Measurements from ENCODE around the gene TMEM138. TPM values are rescaled to one million over a fixed set of nuclear protein-coding genes. Genes with fewer than 3 reads are reported as not detected.
A peak's percentile ranks its signal among the peaks of the same experiment; 100 is the strongest.

TMEM138 gene
- total and polyA plus RNA-seq, 2 of the 13 experiments (the other 11 are each of a cell fraction or from before 2014, with no cell fraction given) = 43.5 to 61.0 TPM

DNA sequence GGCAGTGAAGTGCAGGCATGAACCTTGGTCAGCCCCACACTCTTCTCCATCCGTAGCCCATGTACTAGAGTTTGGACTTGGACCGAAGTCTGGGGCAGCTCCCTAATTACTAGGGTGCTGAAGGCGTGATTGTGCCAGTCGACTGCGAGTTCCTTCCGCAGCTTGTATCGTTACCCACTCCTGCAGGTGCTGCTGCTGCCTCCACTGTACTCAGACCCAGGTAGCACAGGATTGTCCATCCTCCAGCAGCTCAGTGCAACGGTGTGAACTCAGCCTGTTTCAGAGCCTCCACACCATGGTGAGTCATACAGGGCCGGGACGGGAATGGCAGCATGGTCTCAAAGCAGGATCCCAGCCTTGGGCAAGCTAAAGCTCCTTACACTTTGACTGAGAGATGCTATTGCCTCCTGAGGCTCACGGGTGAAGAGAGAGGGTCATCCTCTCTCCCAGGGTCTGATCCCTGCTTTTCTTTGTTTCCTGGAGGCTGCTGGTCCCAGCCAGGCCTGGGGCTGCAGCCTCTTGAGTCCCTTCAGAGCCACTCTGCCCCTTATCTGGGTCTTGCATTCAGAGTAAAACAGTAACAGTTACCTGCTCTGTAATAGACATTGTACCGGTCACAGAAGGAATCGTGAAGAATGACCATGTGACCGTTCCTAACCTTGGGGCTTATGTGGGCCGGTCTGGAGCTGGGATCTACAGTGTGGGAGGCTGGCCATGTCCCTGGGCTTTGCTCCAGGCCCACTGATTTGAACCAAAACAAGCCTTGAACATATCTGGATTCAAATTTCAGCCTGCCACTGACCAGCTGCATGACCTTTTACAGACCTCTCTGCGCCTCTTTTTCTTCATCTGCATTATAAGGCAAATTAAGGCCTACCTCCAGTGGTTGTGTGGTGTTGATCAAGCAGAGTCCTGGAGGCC is 27.5 kb upstream of the TMEM138 start (continued):
- TF ChIP-seq SAFB2 (CRISPR knock-in tag; IDR thresholded peaks at IDR 0.05; ENCODE audit: borderline replicate concordance, low read depth) (peak; percentile 55; the same call in 1 of the 2 replicates), KDM2A (CRISPR knock-in tag; IDR thresholded peaks at IDR 0.05; ENCODE audit: borderline replicate concordance, low read depth) (peak; percentile 73), CERS6 (CRISPR knock-in tag; IDR thresholded peaks at IDR 0.05) (no peak), ZNF468 (CRISPR knock-in tag; IDR thresholded peaks at IDR 0.05) (0 out of 2 replicates have a peak, but pooled peaks have one; percentile 70), TGIF2 (CRISPR knock-in tag; IDR thresholded peaks at IDR 0.05) (peak; percentile 68; the same call in 1 of the 2 replicates), SRF (IDR thresholded peaks at IDR 0.05; ENCODE audit: low read depth, low read length) (no peak), HNRNPK (IDR thresholded peaks at IDR 0.05; ENCODE audit: low read depth, low read length, poor library complexity, severe bottlenecking) (no peak), ZNF800 (CRISPR knock-in tag; IDR thresholded peaks at IDR 0.05) (0 out of 2 replicates have a peak, but pooled peaks have one; percentile 69), CHCHD3 (CRISPR knock-in tag; IDR thresholded peaks at IDR 0.05) (no peak), SNAPC5 (CRISPR knock-in tag; IDR thresholded peaks at IDR 0.05; ENCODE audit: borderline replicate concordance) (no peak), SP4 (CRISPR knock-in tag; IDR thresholded peaks at IDR 0.05) (no peak; the same call in 1 of the 2 replicates), ZNF331 (CRISPR knock-in tag; IDR thresholded peaks at IDR 0.05) (no peak), ZNF841 (CRISPR knock-in tag; IDR thresholded peaks at IDR 0.05; ENCODE audit: borderline replicate concordance) (no peak), ZFY (CRISPR knock-in tag; IDR thresholded peaks at IDR 0.05) (peak; percentile 69), ZFP1 (CRISPR knock-in tag; IDR thresholded peaks at IDR 0.05) (no peak)
- TF ChIP-seq, protein P1, sequence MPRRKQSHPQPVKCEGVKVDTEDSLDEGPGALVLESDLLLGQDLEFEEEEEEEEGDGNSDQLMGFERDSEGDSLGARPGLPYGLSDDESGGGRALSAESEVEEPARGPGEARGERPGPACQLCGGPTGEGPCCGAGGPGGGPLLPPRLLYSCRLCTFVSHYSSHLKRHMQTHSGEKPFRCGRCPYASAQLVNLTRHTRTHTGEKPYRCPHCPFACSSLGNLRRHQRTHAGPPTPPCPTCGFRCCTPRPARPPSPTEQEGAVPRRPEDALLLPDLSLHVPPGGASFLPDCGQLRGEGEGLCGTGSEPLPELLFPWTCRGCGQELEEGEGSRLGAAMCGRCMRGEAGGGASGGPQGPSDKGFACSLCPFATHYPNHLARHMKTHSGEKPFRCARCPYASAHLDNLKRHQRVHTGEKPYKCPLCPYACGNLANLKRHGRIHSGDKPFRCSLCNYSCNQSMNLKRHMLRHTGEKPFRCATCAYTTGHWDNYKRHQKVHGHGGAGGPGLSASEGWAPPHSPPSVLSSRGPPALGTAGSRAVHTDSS (CRISPR knock-in tag; conservative IDR thresholded peaks at IDR 0.05) = no peak
- TF ChIP-seq, protein P2, sequence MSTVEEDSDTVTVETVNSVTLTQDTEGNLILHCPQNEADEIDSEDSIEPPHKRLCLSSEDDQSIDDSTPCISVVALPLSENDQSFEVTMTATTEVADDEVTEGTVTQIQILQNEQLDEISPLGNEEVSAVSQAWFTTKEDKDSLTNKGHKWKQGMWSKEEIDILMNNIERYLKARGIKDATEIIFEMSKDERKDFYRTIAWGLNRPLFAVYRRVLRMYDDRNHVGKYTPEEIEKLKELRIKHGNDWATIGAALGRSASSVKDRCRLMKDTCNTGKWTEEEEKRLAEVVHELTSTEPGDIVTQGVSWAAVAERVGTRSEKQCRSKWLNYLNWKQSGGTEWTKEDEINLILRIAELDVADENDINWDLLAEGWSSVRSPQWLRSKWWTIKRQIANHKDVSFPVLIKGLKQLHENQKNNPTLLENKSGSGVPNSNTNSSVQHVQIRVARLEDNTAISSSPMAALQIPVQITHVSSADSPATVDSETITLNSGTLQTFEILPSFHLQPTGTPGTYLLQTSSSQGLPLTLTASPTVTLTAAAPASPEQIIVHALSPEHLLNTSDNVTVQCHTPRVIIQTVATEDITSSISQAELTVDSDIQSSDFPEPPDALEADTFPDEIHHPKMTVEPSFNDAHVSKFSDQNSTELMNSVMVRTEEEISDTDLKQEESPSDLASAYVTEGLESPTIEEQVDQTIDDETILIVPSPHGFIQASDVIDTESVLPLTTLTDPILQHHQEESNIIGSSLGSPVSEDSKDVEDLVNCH (CRISPR knock-in tag; IDR thresholded peaks at IDR 0.05) = no peak
- TF ChIP-seq, protein P3, sequence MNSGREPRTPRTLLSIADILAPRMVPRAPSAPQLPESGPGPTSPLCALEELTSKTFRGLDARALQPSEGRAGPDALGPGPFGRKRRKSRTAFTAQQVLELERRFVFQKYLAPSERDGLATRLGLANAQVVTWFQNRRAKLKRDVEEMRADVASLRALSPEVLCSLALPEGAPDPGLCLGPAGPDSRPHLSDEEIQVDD (CRISPR knock-in tag; IDR thresholded peaks at IDR 0.05; ENCODE audit: borderline replicate concordance) = peak; percentile 84
